HepG2 (cell line): Measurements from ENCODE around the gene COMP. TPM values are rescaled to one million over a fixed set of nuclear protein-coding genes. Genes with fewer than 3 reads are reported as not detected.
A peak's percentile ranks its signal among the peaks of the same experiment; 100 is the strongest.

Experiments
- ATAC-seq: fragments of 200-7000 bp; cut with Tn5 transposase; 3 replicates; pipeline ENCODE4 v1.9.1; 2020; ENCODE audit warnings: mild to moderate bottlenecking, moderate library complexity
- BruUV-seq: library from RNA; stranded (reverse); fragments of 400-500 nt; replicated peaks from 2 replicates; lab custom pipeline; 2021; lab: Mats Ljungman, UMichigan
- CTCF ChIA-PET: fragments of 300-600 bp; formaldehyde crosslinking; extraction: SDS; loops from one replicate; lab custom pipeline; 2021; ENCODE audit warnings: low total read pairs, inconsistent platforms, low intra/inter-chr PET ratio; lab: Yijun Ruan, JAX
- POLR2A ChIA-PET: fragments of 350-600 bp; sonication (Branson Sonifier 250); formaldehyde crosslinking; loops from one replicate; lab custom pipeline; 2020; ENCODE audit warnings: antibody characterized with exemption, inconsistent platforms; lab: Yijun Ruan, JAX
- DNase-seq: peaks from one replicate; pipeline ENCODE4 v3.0.0-alpha.2; 2015; ENCODE audit warnings: low spot score
- FAIRE-seq: peaks from 3 replicates; lab custom pipeline; 2011; peaks lifted over from hg19 to GRCh38; lab: Jason Lieb, UNC
- H2AFZ ChIP-seq: one replicate; pipeline ENCODE4 v1.6.1; 2011; ENCODE audit warnings: low read length, inconsistent platforms
- H3K27ac ChIP-seq: fragments of 300-600 bp; 3 replicates; pipeline ENCODE4 v1.8.0; 2011; ENCODE audit warnings: mixed run types, mild to moderate bottlenecking, mixed read lengths, low read length, inconsistent platforms; ENCODE audit not compliant: insufficient read depth; ENCODE audit errors: extremely low read length
- H3K27me3 ChIP-seq, 2 experiments: fragments of 200-600 bp in 1 of 2; 2 replicates in 1 of 2; 3 replicates in 1 of 2; pipeline versions ENCODE4 v1.6.0 to v1.8.0; 2011; ENCODE audit warnings: low read length in 2 of 2, mild to moderate bottlenecking in 2 of 2, moderate library complexity in 2 of 2, inconsistent platforms in 1 of 2; ENCODE audit not compliant: insufficient read depth in 2 of 2, control insufficient read depth in 1 of 2
- H3K36me3 ChIP-seq, 2 experiments: fragments of 200-600 bp in 1 of 2; replicated peaks in 1 of 2; 2 replicates in 1 of 2; 3 replicates in 1 of 2; pipeline versions ENCODE4 v1.5.1 to v1.8.0; 2011; ENCODE audit warnings: low read length in 2 of 2, inconsistent platforms in 1 of 2; ENCODE audit not compliant: insufficient read depth in 2 of 2, control insufficient read depth in 1 of 2
- H3K4me1 ChIP-seq: 2 replicates; pipeline ENCODE4 v1.5.1; 2012; ENCODE audit warnings: low read length, inconsistent platforms; ENCODE audit not compliant: insufficient read depth
- H3K4me2 ChIP-seq: 2 replicates; pipeline ENCODE4 v1.6.0; 2011; ENCODE audit warnings: low read depth, low read length, inconsistent platforms
- H3K4me3 ChIP-seq, 3 experiments: fragments of 200-600 bp in 1 of 3; sonication (generic), shearing (Covaris generic) in 1 of 3; replicated peaks in 1 of 3; 2 replicates each; pipeline ENCODE4 v1.5.1; 2011 to 2016; ENCODE audit warnings: low read length in 3 of 3, inconsistent platforms in 2 of 3, low read depth in 2 of 3, mild to moderate bottlenecking in 2 of 3, control low read depth in 1 of 3, mixed read lengths in 1 of 3; ENCODE audit not compliant: insufficient read depth in 1 of 3
- H3K79me2 ChIP-seq: one replicate; pipeline ENCODE4 v1.6.1; 2011; ENCODE audit warnings: low read length, inconsistent platforms; ENCODE audit not compliant: insufficient read depth
- H3K9ac ChIP-seq: 2 replicates; pipeline ENCODE4 v1.6.0; 2011; ENCODE audit warnings: mild to moderate bottlenecking, low read depth, low read length, inconsistent platforms; ENCODE audit not compliant: insufficient read depth
- H3K9me3 ChIP-seq: 2 replicates; pipeline ENCODE4 v1.5.1; 2012; ENCODE audit warnings: mild to moderate bottlenecking, low read length
- H4K20me1 ChIP-seq: 2 replicates; pipeline ENCODE4 v1.6.0; 2011; ENCODE audit warnings: inconsistent platforms, mild to moderate bottlenecking, low read length, moderate library complexity; ENCODE audit not compliant: insufficient read depth
- AGO2 ChIP-seq: fragments of 200-400 bp; formaldehyde crosslinking; optimal IDR thresholded peaks from 2 replicates; pipeline ENCODE3; 2017; ENCODE audit warnings: mild to moderate bottlenecking, low read depth, low read length, moderate library complexity
- EEA1 ChIP-seq: sonication (generic); formaldehyde crosslinking; IDR thresholded peaks from 2 replicates; pipeline ENCODE4 v1.5.1; 2020; ENCODE audit warnings: mild to moderate bottlenecking, missing genetic modification reagents, borderline replicate concordance
- HNRNPL ChIP-seq: fragments of 200-400 bp; formaldehyde crosslinking; IDR thresholded peaks from 2 replicates; pipeline ENCODE4 v1.6.1; 2017; ENCODE audit warnings: mild to moderate bottlenecking, low read depth, low read length
- ZNF331 ChIP-seq: sonication (generic); formaldehyde crosslinking; IDR thresholded peaks from 2 replicates; pipeline ENCODE4 v1.4.0; 2020; ENCODE audit warnings: missing genetic modification reagents
- WGBS: methylation state at CpG from one replicate; pipeline ENCODE4 v1.1.6; 2017; ENCODE audit warnings: low lambda C conversion rate; 5-methylcytosine and 5-hydroxymethylcytosine counted together
- in situ Hi-C: cut with HindIII; loops from 2 replicates; pipeline ENCODE4 v1.10.0; 2017; ENCODE audit warnings: low pct_unique_long_range_greater_than_20kb; ENCODE audit not compliant: extremely low pct_ligation_motif_present
- intact Hi-C: fragments of 100-400 bp; cut with micrococcal nuclease; formaldehyde crosslinking; loops from one replicate; pipeline ENCODE4 v1.10.0; 2022; ENCODE audit not compliant: unreplicated experiment
- polyA plus RNA-seq, 8 experiments: library from polyadenylated mRNA; depleted of rRNA in 3 of 8; stranded (reverse) in 7 of 8; unstranded in 1 of 8; fragments of >200 nt; fragmentation: Illumina TruSeq in 4 of 8; extraction: Trizol in 4 of 8; gene quantifications; 2 replicates each; pipeline versions ENCODE4 v1.2.1 to v1.2.3, GENCODE V29; 2011 to 2016; ENCODE audit warnings: low read depth in 4 of 8, missing spikeins in 1 of 8, mixed read lengths in 1 of 8; ENCODE audit not compliant: insufficient read depth in 1 of 8
- total RNA-seq, 5 experiments: library from RNA; depleted of rRNA; stranded (reverse); fragments of >200 nt; fragmentation: Illumina TruSeq; extraction: Trizol; gene quantifications; 2 replicates each; pipeline ENCODE4 v1.2.3, GENCODE V29; 2016; ENCODE audit warnings: low read depth in 1 of 5

COMP gene
- total and polyA plus RNA-seq, 2 of the 13 experiments (the other 11 are each of a cell fraction or from before 2014, with no cell fraction given): 0.04 to 0.13 TPM

DNA sequence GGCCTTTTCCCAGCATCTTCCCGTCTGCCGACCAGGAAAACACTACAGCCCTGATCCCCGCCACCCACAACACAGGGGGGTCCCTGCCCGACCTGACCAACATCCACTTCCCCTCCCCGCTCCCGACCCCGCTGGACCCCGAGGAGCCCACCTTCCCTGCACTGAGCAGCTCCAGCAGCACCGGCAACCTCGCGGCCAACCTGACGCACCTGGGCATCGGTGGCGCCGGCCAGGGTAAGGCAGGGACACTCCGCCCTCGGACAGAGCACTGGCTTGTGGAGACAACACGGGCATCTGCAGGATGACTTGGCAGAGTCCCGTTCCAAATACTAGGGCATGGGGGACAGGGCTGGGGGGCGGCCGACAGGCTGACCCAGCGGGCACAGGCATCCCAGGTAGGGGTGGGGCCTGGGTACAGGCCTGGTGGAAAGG, 31.1 kb downstream of the COMP start:
- ATAC-seq (no peak), DNase-seq (no peak), FAIRE-seq (no peak)
- no peak overlapping the region for H3K4me3 ChIP-seq
- H4K20me1 ChIP-seq: no peaks in the 10 kb centered on the region
- H3K36me3 ChIP-seq: no peaks in the 10 kb centered on the region
- in situ Hi-C loops (no loop called here), intact Hi-C loops (no loop called here)
- 88% methylated on average over 21 of the region's 22 CpGs for WGBS
- H3K27ac ChIP-seq: no peak overlapping the region
- H3K9ac ChIP-seq: no peak overlapping the region
- no peaks in the 10 kb centered on the region for H3K79me2 ChIP-seq
- POLR2A ChIA-PET: no interaction called here
- no peaks in the 10 kb centered on the region for H3K9me3 ChIP-seq
- BruUV-seq: no TSS peak
- TF ChIP-seq AGO2: peak; percentile 69
- TF ChIP-seq ZNF331: no peak
- TF ChIP-seq HNRNPL: 0 out of 2 replicates have a peak, but pooled peaks have one; percentile 32
- TF ChIP-seq, all 625 proteins: peak for 2
- Histone ChIP-seq H2AFZ (no peak overlapping the region), H3K4me1 (peaks cover 27% of the 10 kb centered on the region), H3K27me3 (no peaks in the 10 kb centered on the region), H3K4me2 (no peak overlapping the region)
- CTCF ChIA-PET: no interaction called here

- FAIRE-seq (no peak), ATAC-seq (no peak), DNase-seq (no peak)
- Histone ChIP-seq H4K20me1 (no peaks in the 10 kb centered on the region), H3K4me3 (no peak overlapping the region), H3K27me3 (no peaks in the 10 kb centered on the region), H3K4me2 (no peak overlapping the region), H3K4me1 (peaks cover 27% of the 10 kb centered on the region), H3K79me2 (no peaks in the 10 kb centered on the region), H3K9me3 (no peaks in the 10 kb centered on the region), H3K36me3 (no peaks in the 10 kb centered on the region), H3K27ac (no peak overlapping the region), H2AFZ (no peak overlapping the region), H3K9ac (no peak overlapping the region)
- BruUV-seq: no TSS peak
- intact Hi-C loops: no loop called here
- ChIA-PET CTCF (no interaction called here), POLR2A (no interaction called here)
- 93% methylated on average over 12 of the region's 19 CpGs for WGBS
- TF ChIP-seq EEA1 (CRISPR knock-in tag): no peak
- in situ Hi-C loops: no loop called here
Measured at GRCh38 chr19:18759304-18759994, 31.7 kb downstream of the COMP start.
